ENCODE data around the gene FDXACB1.

DNA sequence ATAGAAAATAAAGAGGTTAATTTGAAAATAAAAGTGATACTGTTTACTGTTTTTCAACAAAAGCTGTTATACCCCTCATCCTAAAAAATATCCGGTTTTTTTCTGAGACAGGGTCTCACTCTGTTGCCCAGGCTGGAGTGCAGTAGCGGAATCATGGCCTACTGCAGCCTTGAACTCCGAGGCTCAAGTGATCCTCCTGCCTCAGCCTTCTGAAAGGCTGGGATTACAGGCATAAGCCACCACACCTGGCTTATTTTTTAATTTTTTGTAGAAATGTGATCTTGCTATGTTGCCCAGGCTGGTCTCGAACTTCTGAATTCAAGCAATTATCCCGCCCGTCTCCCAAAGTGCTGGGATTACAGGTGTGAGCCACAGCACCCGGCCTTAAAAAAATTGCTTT lies 43.3 kb downstream of the FDXACB1 start:
- TF ChIP-seq RAD21 (IDR thresholded peaks at IDR 0.05; ENCODE audit: low read length), result no peak
- TF ChIP-seq CTCF (conservative IDR thresholded peaks at IDR 0.05; ENCODE audit: low read depth, low read length), result no peak
